ENCODE results near the gene ZNF581. TPM values are rescaled to one million over a fixed set of nuclear protein-coding genes. Genes with fewer than 3 reads are reported as not detected.
A peak's percentile ranks its signal among the peaks of the same experiment; 100 is the strongest.

ZNF581 gene
- total RNA-seq, 2 donors from 2014 or later: 47.2 to 48.7 TPM

DNA sequence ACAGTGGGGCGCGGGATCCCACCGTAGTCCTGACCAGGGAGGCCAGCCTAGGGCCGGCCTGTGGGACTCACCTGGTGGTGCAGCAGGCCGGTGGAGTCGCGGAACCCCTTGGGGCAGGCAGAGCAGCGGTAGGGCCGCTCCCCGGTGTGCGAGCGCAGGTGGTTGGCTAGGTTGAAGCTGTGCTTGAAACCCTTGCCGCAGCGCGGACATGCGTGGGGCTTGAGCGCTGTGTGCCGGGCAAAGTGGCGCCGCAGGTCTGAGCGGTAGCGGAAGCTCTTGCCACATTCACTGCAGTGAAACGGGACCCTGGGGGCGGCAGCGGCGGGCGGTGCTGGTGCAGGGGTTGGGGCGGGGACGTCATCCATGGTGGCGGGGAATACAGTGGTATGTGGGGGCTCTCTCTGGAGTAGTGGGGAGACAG is 45.9 kb upstream of the ZNF581 start:
- Mint-ChIP-seq H3K9me3 (peaks cover 4% of the 10 kb centered on the region), H3K36me3 (ENCODE audit: low read depth) (peaks cover 39% of the 10 kb centered on the region), H3K4me1 (peaks cover 4% of the 10 kb centered on the region), H3K27me3 (ENCODE audit: insufficient read depth) (peaks cover 4% of the 10 kb centered on the region), H3K27ac (no peak overlapping the region), H3K4me3 (no peak overlapping the region)
- H3K36me3 ChIP-seq (ENCODE audit: control insufficient read depth, insufficient read depth, low read length): peaks cover 30% of the 10 kb centered on the region
- WGBS, 2 experiments (ENCODE audit: insufficient coverage in 1 of 2, insufficient read length in 1 of 2): 95 to 96% methylated on average over 15 to 26 of the region's 30 CpGs
- H3K9me3 ChIP-seq (ENCODE audit: control insufficient read depth, low read length): no peaks in the 10 kb centered on the region
- DNase-seq: no peak
- H3K27me3 ChIP-seq (ENCODE audit: control insufficient read depth, insufficient read depth, low read length, poor library complexity, severe bottlenecking): no peaks in the 10 kb centered on the region
- no peak overlapping the region for H3K9ac ChIP-seq (ENCODE audit: extremely low read depth, low read length, poor library complexity, severe bottlenecking)
- no peak overlapping the region for H3K27ac ChIP-seq (ENCODE audit: low read depth, low read length)
- TF ChIP-seq, protein P1, sequence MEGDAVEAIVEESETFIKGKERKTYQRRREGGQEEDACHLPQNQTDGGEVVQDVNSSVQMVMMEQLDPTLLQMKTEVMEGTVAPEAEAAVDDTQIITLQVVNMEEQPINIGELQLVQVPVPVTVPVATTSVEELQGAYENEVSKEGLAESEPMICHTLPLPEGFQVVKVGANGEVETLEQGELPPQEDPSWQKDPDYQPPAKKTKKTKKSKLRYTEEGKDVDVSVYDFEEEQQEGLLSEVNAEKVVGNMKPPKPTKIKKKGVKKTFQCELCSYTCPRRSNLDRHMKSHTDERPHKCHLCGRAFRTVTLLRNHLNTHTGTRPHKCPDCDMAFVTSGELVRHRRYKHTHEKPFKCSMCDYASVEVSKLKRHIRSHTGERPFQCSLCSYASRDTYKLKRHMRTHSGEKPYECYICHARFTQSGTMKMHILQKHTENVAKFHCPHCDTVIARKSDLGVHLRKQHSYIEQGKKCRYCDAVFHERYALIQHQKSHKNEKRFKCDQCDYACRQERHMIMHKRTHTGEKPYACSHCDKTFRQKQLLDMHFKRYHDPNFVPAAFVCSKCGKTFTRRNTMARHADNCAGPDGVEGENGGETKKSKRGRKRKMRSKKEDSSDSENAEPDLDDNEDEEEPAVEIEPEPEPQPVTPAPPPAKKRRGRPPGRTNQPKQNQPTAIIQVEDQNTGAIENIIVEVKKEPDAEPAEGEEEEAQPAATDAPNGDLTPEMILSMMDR (conservative IDR thresholded peaks at IDR 0.05): no peak
- H3K4me1 ChIP-seq (ENCODE audit: control insufficient read depth, insufficient read depth, low read length): no peaks in the 10 kb centered on the region
- H3K4me3 ChIP-seq (ENCODE audit: low read length): no peak overlapping the region

DNA sequence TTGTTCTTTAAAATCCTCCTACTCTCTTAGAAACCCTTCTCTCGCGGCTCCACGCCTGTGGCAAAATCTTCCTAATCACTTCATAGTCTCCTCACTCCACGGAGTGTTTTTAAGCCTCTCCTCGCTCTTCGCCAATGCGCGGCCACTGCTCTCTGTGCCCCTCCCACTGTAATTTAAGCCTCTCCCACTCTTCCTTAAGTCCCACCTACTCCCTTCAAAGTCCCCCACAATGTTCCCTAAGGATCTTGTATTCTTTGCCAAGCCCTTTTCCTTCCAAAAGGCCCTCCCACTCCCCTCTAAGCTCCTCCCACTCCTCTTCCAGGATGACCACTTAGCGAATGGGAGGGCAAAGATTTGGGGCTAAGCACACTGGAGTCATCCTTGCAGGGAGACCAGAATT is 45.4 kb upstream of the ZNF581 start:
- peaks cover 4% of the 10 kb centered on the region for H3K9me3 Mint-ChIP-seq
- 87 to 91% methylated on average over 7 to 9 of the region's 9 CpGs for WGBS, 2 experiments (ENCODE audit: insufficient coverage in 1 of 2, insufficient read length in 1 of 2)

DNA sequence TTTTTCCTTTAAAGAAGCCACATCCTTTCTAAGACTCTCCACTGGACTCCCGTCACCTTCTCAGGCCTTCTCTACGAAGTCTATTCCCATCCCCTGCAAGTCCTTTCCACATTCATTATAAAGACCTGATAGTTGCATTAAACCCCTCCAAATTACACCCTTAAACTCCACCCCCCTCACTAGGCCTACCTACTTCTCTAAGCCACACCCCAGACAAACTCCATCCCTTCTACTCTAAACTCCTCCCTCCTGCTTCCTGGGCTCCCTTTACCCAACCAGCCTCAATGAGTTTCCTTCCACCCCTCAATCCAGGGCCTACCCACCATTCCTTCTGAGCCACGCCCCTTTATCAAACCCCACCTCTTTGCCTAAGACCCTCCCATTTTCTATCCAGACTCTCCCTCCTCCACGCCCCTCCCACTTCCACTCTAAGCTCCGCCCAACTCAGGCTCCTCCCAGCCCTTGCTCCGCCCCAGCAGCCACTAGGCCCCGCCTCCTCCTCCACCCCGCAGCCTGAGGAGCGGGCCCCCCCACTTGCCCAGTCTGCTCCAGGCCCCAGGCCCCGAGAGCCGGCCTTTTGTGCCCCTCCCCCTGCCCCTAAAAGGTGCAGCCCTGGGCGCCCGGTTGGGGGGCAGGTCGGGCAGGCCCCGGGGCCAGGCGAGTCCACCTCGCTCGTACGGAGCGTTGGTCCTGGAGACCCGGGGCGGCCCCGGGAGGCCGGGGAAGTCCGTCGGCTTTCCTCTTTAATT is 44.6 kb upstream of the ZNF581 start:
- Mint-ChIP-seq H3K4me1 (peaks cover 6% of the 10 kb centered on the region), H3K4me3 (peak overlapping the region; percentile 86), H3K27ac (peak overlapping the region; percentile 99), H3K9me3 (peaks cover 4% of the 10 kb centered on the region), H3K36me3 (ENCODE audit: low read depth) (peaks cover 37% of the 10 kb centered on the region), H3K27me3 (ENCODE audit: insufficient read depth) (no peaks in the 10 kb centered on the region)
- no peaks in the 10 kb centered on the region for H3K9me3 ChIP-seq (ENCODE audit: control insufficient read depth, low read length)
- peak overlapping the region; percentile 99 for H3K27ac ChIP-seq (ENCODE audit: low read depth, low read length)
- no peaks in the 10 kb centered on the region for H3K4me1 ChIP-seq (ENCODE audit: control insufficient read depth, insufficient read depth, low read length)
- H3K27me3 ChIP-seq (ENCODE audit: control insufficient read depth, insufficient read depth, low read length, poor library complexity, severe bottlenecking): no peaks in the 10 kb centered on the region
- 7 to 19% methylated on average over 9 to 26 of the region's 26 CpGs for WGBS, 2 experiments (ENCODE audit: insufficient coverage in 1 of 2, insufficient read length in 1 of 2)
- peak; percentile 99 for DNase-seq
- peaks cover 25% of the 10 kb centered on the region for H3K36me3 ChIP-seq (ENCODE audit: control insufficient read depth, insufficient read depth, low read length)
- peak overlapping the region; percentile 98 for H3K9ac ChIP-seq (ENCODE audit: extremely low read depth, low read length, poor library complexity, severe bottlenecking)
- TF ChIP-seq, protein P1 (conservative IDR thresholded peaks at IDR 0.05): no peak
- H3K4me3 ChIP-seq (ENCODE audit: low read length): peak overlapping the region; percentile 99

More for the DNA sequence above, 45.4 kb upstream of the ZNF581 start:
- H3K4me1 ChIP-seq (ENCODE audit: control insufficient read depth, insufficient read depth, low read length): no peaks in the 10 kb centered on the region
- no peak overlapping the region for H3K9ac ChIP-seq (ENCODE audit: extremely low read depth, low read length, poor library complexity, severe bottlenecking)
- H3K27ac Mint-ChIP-seq: no peak overlapping the region
- DNase-seq: no peak
- peaks cover 4% of the 10 kb centered on the region for H3K4me1 Mint-ChIP-seq
- H3K4me3 ChIP-seq (ENCODE audit: low read length): peak overlapping the region; percentile 99
- H3K4me3 Mint-ChIP-seq: no peak overlapping the region
- peaks cover 4% of the 10 kb centered on the region for H3K27me3 Mint-ChIP-seq (ENCODE audit: insufficient read depth)
- H3K36me3 Mint-ChIP-seq (ENCODE audit: low read depth): peaks cover 39% of the 10 kb centered on the region
- H3K27ac ChIP-seq (ENCODE audit: low read depth, low read length): no peak overlapping the region
- H3K9me3 ChIP-seq (ENCODE audit: control insufficient read depth, low read length): no peaks in the 10 kb centered on the region
- peaks cover 30% of the 10 kb centered on the region for H3K36me3 ChIP-seq (ENCODE audit: control insufficient read depth, insufficient read depth, low read length)
- TF ChIP-seq, protein P1 (conservative IDR thresholded peaks at IDR 0.05): no peak
- H3K27me3 ChIP-seq (ENCODE audit: control insufficient read depth, insufficient read depth, low read length, poor library complexity, severe bottlenecking): no peaks in the 10 kb centered on the region

Measured in endodermal cell (in vitro differentiated cells).